T-helper 2 cell (primary cell): Measurements from ENCODE around the gene SIRT4.

Experiments used
- DNase-seq, 5 experiments: peaks; one replicate each; pipeline versions ENCODE4 v3.0.0 to v3.0.0-alpha.2; 2012 to 2022
- total RNA-seq, 2 donors: gene quantifications; one replicate each; lab custom pipeline; 2026; lab: John Stamatoyannopoulos, UW

Gene SIRT4, protein sequence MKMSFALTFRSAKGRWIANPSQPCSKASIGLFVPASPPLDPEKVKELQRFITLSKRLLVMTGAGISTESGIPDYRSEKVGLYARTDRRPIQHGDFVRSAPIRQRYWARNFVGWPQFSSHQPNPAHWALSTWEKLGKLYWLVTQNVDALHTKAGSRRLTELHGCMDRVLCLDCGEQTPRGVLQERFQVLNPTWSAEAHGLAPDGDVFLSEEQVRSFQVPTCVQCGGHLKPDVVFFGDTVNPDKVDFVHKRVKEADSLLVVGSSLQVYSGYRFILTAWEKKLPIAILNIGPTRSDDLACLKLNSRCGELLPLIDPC
- total RNA-seq = 0.31 to 0.88 reads per million in 2 donors

DNA sequence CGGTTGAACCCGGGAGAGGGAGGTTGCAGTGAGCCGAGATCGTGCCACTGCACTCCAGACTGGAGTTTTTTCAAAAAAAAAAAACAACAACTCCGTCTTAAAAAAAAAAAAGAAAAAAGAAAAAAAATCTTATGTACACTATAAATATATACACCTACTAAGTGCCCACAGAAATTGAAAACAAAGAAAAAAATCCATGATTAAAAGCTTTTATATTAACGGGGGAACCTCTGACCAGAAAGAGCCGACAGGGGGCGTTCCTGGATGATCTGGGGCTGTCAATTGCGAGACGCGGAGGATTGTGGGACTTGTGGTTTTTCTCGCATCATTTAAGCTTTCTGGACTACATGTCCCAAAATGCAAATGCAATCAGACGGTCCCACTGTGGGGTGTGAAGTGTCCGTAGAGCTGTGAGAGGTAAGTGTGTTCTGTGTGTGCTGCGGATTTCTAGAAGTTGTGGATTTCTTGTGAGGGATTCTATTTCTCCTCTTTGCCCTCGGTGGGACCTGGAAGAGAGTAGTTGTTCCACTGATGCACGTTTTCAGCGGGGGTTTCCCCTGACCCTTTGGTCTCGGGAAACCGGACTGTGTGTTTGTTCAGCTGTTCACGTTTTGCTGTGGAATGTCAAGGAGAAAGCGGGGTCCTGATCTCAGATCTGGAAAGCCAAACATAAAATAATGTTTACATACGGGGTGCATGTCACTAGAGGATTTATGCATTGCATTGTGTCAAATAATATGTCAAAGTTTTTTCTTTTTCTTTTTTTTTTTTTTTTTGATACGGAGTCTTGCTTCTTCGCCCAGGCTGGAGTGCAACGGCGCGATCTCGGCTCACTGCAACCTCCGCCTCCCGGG lies at the start of gene SIRT4:
Gene SIRT4, plus strand, starts transcription at position 360 of the 854 bp plus-strand sequence. CDS start 1,241 bp downstream, outside the sequence.
- peak; percentile 59 to 96 (median 83) for DNase-seq

- DNase-seq = peak in 3 of 5 experiments; percentile 37 to 80 (median 77)
Measured at GRCh38 chr12:120253313-120253712, 48.8 kb upstream of the SIRT4 start.

GRCh38 chr12:120254809-120255208 lies 47.3 kb upstream of the SIRT4 start:
- no peak for DNase-seq

DNA sequence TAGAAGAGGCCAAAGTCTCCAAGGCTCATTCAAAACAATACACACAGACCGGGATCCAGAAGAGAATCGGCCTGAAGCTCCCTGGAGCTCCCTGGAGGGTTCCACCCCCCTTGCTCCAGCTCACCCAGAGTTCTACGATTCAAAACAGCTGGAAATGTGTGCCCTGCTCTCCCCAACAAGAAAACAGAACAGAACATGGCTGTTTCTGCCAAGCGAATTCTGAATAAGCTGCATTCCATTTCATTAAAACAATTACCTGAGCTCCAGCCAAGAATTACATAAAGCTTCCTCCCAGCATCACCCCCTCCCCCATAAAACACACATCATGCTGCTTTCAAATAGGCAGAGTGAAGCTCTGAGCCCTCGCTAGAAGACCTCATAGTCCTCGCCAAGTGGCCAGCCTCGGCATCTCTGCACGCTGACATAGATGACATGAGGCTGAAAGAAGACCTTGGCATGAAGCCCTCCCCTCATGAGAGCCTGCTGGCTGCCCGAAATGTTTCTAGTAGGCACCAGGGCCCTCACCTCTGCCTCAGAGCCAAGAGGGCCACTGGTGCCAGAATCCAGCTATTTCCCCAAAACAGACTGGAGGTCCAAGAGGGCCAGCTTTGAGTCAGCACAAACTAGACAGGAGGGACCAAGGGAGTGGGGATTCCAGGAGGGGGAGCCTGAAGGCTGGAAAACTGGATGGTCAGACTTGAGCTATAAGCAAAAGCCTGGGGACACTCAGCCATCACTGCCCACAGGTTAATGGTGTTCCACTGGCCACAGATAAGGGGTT lies 44.9 kb upstream of the SIRT4 start:
- DNase-seq = no peak

DNA sequence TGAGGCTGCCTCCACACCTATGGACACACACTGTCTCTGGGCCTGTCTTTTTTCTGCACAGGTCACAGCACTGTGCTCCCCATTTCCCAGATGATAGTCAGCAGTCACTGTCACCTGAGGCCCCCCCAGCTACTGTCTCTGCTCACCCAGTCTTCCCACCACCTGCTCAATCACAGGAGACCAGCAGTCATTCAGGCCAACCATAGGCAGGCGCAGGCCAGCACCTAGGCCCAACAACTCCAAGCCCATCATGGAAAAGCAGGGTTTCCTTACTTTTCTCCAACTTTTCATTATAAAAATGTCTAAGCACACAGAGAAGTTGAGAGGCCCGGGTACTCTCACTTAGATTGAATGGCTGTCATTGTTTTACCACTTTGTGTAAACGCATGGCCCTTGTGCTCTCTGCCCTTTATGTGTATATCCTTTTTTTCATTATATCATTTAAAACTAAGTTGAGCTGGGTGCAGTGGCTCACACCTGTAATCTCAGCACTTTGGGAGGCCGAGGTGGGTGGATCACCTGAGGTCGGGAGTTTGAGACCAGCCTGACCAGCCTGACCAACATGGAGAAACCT lies 43.7 kb upstream of the SIRT4 start:
- no peak for DNase-seq

GRCh38 chr12:120259418-120260202 lies 42.5 kb upstream of the SIRT4 start:
- DNase-seq = no peak

- DNase-seq = no peak
Measured at GRCh38 chr12:120260607-120261006, 41.5 kb upstream of the SIRT4 start.

DNA sequence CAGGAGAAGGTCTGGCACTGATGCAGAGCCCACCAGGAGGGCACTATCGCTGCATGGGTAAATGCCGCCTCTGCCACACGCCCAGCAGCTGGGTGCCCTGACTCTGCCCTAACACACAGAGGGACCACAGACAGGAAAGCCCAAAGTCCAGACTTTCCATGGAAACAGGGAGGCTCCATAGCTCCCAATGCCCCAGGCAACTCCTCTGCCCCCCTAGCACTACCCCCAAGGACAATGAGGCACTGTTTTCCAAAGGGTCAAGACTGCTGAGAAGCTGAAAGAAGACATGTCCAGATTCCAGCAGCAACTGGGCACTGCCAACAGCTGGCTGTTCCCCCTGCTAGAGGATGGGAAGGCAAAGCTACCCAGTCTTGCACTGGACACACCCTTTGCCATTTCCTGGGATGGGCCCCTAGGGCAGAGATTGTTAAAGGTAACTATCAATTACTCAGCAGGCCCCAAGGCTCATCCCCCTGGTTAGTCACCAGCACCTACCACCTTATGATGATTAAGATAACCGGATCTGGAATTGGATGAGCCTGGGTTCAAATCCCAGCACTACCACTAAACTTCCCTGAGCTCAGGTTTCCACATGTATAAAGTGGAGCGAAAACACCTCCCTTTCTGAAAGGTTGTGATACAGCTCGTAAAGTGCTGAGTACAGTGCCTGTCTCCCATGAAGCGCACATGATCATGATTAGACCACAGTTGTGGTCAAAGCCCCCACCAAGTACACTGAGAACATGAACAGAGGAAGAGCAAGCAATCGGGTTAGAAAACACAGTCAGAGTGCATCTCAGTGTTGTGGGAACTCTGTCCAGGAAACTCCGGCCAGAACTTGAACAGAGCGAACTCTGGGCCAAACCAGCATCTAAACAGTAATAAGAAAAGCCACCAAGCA lies 39.9 kb upstream of the SIRT4 start:
- DNase-seq = peak in 2 of 5 experiments; percentile 25 to 64

- DNase-seq = no peak
Measured at GRCh38 chr12:120262852-120263747, 39.0 kb upstream of the SIRT4 start.

- DNase-seq = no peak
Measured at GRCh38 chr12:120263748-120264085, 38.4 kb upstream of the SIRT4 start.

DNA sequence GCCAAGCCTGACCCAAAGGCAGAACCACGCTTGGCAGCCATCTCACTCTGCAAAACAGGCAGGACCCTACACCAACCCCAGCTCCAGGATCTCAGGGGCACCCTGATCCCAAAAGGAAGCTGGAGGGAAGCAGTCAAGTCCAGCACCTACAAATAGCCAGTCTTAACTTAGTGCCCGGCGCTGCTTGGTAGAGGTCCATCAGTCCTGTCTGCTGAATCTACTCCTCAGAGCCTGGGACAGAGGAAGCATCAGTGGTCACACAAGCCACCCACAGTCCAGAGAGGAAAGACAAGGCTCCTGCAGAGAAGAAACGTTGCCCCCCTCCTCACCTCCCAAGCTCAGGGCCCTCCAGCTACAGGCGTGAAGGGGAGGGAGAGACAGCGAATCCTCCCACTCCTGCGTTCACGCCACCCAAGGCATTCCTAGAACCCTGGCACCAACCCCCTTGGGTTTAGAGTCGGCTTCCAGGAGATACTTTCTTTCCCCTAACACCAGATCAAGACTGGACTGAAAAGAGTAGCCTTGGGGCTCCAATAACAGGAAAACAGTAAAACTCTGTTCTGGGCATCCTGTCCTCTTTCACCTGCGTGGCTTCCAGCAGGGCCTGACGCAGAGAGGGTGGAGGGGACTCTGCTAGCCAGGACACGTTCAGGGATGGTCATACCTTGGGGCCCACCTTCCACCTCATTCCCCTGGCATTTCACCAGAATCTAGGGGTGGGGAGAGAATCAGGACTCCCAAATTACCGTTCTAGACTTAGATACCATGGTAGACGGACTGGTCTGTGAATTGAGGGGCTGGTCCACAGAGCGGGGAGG lies 37.8 kb upstream of the SIRT4 start:
- no peak for DNase-seq

- DNase-seq = no peak
Measured at GRCh38 chr12:120264904-120265472, 37.1 kb upstream of the SIRT4 start.

- DNase-seq = peak; percentile 80 to 94 (median 84)
Measured at GRCh38 chr12:120265473-120266179, 36.5 kb upstream of the SIRT4 start, which contains the start of gene PXN. TSS of gene PXN (minus strand) at chr12:120265730. CDS start at chr12:120265629, 101 bp downstream.

DNA sequence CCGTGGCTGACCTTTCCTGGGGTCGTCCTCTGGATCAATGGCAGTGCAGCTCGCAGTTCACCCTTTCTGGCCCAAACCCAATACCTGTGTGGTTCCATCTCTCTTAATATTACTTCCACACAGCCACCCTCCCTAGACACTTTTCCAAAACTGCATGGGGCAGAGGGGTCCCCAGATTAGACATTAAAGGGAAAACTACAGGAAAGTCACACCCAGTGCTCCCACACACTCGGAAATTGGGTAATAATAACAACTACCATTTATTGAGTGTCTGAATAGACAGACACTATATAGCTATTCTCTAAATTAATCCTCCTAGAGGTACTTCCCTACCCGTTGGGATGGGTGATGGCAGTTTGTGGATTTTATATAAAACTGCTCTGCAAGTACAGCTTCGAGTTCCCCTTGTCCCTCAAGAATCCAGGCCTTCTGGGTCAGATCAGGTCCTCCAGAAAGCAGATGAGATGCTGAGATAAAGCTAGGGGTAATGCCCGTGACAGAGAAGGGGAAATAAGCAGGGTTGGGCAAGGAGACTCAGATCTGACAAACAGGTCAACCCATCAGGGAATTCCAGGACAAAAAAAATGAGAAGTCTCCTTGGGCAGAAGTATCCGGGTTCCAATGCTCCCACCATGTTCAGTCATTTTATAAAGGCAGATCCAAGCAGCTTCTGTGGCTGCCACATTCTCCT lies 35.8 kb upstream of the SIRT4 start:
- DNase-seq = no peak

DNA sequence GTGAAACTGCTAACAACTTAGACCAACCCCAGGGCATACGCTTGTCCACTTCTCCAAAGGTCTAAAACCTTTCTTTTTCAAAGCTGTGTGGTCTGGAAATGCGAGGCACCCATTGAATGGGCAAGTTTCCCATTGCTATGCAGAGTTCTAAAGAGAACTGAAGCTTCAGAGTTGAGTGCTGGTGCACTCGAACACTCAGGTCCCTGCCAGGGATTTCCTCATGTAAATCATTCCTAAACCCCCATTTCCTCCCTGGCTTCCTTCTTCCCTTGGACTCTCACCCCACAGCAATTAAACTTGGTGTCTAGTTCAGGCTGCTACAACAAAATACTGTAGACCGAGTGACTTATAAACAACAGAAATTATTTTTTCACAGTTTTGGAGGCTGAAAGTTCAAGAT lies 34.4 kb upstream of the SIRT4 start:
- no peak for DNase-seq

DNA sequence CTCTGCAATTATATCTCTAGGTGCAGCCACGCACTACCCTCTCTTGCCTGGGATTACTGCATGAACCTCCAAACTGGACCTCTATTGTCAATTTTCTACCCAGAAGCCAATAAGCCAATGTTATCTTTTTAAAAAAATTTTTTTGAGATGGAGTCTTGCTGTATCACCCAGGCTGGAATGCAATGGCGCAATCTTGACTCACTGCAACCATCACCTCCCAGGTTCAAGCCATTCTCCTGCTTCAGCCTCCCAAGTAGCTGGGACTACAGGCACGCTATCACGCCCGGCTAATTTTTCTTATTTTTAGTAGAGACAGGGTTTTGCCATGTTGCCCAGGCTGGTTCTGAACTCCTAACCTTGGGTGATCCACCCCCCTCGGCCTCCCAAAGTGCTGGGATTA lies 25.4 kb upstream of the SIRT4 start:
- no peak for DNase-seq
